PFSK-1 (cell line): ENCODE results near the gene OST4.

ENCODE experiments used
- FOXP2 ChIP-seq: optimal IDR thresholded peaks from 2 replicates; pipeline ENCODE3; 2011; ENCODE audit warnings: borderline replicate concordance, control low read depth, inconsistent platforms; ENCODE audit not compliant: insufficient read depth; ENCODE audit errors: extremely low read length, extremely low read depth
- POLR2AphosphoS5 ChIP-seq: IDR thresholded peaks from 2 replicates; pipeline ENCODE4 v1.6.1; 2012; ENCODE audit warnings: low read depth, mild to moderate bottlenecking, control low read depth, low read length, moderate library complexity
- SIN3A ChIP-seq: IDR thresholded peaks from 2 replicates; pipeline ENCODE4 v1.6.1; 2012; ENCODE audit warnings: mild to moderate bottlenecking, low read length, moderate library complexity, borderline replicate concordance; ENCODE audit not compliant: insufficient read depth
- TAF1 ChIP-seq: IDR thresholded peaks from 2 replicates; pipeline ENCODE4 v1.6.1; 2012; ENCODE audit warnings: low read length, control low read depth, borderline replicate concordance; ENCODE audit not compliant: insufficient read depth
- TF ChIP-seq, protein P1 (sequence below), 2 experiments: IDR thresholded peaks; 2 replicates each; pipeline versions ENCODE4 v1.6.1 to v1.8.0; 2011 to 2012; ENCODE audit warnings: low read depth in 2 of 2, low read length in 2 of 2, control low read depth in 1 of 2, inconsistent platforms in 1 of 2, mild to moderate bottlenecking in 1 of 2, moderate library complexity in 1 of 2; ENCODE audit not compliant: insufficient read depth in 1 of 2

DNA sequence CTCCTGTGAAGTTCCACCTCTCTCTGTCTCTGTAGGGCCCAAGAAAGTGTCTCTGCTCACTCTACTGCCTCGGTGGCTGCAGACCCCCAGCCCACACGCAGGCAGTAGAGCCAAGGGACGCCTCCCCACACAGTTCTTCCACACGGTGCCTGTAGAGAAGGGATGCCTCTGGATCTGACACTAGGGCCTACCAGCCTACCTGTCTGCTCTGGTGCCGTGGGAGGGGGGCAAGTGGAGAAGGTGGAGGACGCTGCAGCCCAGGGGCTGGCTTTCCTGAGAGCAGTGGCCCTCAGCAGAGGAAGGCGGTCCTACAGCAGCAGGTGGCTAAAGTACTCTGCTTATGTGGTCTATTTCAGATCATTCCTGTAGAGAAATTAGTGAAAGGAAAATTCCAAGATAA, 47.7 kb downstream of the OST4 start:
- TF ChIP-seq FOXP2 (no peak), POLR2AphosphoS5 (no peak), TAF1 (no peak), SIN3A (no peak)
- TF ChIP-seq, protein P1, sequence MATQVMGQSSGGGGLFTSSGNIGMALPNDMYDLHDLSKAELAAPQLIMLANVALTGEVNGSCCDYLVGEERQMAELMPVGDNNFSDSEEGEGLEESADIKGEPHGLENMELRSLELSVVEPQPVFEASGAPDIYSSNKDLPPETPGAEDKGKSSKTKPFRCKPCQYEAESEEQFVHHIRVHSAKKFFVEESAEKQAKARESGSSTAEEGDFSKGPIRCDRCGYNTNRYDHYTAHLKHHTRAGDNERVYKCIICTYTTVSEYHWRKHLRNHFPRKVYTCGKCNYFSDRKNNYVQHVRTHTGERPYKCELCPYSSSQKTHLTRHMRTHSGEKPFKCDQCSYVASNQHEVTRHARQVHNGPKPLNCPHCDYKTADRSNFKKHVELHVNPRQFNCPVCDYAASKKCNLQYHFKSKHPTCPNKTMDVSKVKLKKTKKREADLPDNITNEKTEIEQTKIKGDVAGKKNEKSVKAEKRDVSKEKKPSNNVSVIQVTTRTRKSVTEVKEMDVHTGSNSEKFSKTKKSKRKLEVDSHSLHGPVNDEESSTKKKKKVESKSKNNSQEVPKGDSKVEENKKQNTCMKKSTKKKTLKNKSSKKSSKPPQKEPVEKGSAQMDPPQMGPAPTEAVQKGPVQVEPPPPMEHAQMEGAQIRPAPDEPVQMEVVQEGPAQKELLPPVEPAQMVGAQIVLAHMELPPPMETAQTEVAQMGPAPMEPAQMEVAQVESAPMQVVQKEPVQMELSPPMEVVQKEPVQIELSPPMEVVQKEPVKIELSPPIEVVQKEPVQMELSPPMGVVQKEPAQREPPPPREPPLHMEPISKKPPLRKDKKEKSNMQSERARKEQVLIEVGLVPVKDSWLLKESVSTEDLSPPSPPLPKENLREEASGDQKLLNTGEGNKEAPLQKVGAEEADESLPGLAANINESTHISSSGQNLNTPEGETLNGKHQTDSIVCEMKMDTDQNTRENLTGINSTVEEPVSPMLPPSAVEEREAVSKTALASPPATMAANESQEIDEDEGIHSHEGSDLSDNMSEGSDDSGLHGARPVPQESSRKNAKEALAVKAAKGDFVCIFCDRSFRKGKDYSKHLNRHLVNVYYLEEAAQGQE (IDR thresholded peaks at IDR 0.05; ENCODE audit: insufficient read depth in 1 of 2, low read depth in 2 of 2, low read length in 2 of 2), result no peak
